ENCODE data around the gene STMN3. TPM values are rescaled to one million over a fixed set of nuclear protein-coding genes. Genes with fewer than 3 reads are reported as not detected.

Gene STMN3
- polyA plus RNA-seq, 4 donors: 25.4 to 44.1 (median 33.6) TPM

DNA sequence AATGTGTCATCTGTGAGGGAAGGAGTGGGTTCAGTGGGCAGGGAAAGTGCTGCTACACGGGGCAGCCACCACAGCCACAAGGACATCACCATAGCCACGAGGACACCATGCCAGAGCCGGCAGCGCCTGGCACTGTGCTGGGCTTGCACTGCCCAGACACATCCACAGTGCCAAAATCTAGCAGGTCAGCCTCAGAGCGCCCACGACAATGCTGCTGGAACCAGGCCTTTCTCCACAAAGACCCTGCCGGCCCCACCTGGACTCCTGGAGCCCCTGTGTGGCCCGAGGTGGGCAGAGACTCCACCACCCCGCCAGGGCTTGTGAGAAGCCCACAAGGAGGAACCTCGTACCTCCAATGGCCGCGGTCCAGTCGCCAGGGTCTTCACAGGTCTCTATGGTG is 60.6 kb downstream of the STMN3 start:
- DNase-seq (ENCODE audit: low read depth in 4 of 4, low spot score in 2 of 4): no peak

DNA sequence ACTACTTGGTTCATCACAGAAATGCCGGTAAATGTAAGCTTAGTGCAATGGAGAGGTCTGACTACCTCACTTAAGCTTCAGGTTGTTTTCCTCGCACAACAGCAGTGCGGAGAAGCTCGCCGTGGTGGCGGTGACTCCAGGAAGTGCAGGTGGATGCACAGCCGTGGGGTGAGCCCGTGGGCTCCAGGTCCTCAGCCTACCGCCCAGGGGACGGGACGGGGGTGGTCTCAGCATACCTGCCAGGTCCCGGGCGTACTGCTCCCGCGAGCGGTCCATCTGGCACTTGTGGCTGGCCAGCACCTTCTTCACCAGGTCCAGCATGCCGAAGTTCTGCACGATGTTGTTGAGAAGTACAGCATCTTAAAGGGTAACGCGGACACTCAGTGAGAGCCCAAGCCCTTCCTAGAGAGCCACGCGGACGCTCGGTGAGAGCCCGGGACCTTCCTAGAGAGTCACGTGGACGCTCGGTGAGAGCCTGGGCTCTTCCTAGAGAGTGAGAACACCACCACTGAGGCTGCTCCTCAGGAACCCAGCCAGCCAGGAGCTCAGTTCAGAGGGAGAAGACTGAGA is 61.4 kb downstream of the STMN3 start:
- no peak for DNase-seq (ENCODE audit: low read depth in 4 of 4, low spot score in 2 of 4)

GRCh38 chr20:63591147-63591533 is 62.1 kb downstream of the STMN3 start:
- DNase-seq (ENCODE audit: low read depth in 4 of 4, low spot score in 2 of 4): no peak

DNA sequence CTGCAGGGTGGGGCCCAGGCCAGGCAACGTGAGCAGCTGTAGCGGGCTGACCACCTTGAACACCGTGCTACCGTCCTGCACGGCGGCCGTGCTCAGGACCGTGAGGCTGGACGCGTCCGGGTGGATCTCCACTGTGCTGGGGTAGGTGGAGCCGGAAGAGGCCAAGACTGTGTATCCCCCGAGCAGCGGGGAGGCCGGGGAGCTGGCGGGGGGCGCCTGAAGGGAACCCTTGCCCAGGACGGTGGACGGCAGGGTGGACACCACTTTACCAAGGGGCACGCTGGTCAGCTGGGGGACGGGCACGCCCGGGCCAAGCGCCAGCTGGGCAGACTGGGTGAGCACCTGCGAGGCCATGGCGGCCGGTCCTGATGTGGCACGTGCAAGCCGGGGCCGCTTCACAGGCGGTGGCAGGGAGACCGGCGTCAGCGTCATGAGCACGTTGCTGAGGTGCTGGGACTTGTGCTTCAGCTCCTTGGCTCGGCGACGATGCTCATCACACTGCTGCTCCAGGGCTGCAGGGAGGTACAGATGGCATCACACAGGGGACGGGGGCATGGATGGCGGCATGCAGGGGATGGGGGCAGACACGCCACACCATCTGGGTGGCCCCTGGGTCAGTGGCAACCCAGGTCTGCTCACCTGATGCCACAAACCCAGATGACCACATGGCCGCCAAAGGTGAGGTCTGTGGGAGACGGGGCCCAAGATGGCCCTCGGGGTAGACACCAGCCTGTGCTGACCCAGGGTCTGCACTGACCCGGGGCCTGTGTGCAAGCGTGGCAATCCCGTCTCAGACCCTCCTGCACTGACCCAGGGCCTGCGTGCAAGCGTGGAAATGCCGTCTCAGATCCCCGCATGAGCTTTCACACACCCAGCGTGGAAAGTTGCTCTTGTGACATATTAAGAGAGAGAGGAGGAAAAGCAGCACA is 62.7 kb downstream of the STMN3 start:
- DNase-seq (ENCODE audit: low read depth in 4 of 4, low spot score in 2 of 4): no peak

Other genes with a start within 250 kb of the STMN3 start
- 1 to 10 TPM; 3.7 to 9.6 (median 5.5) TPM for gene KCNQ2, start 180.8 kb downstream of the STMN3 start, polyA plus RNA-seq (ENCODE audit: insufficient read length in 4 of 4)
- gene EEF1A2, start 154.3 kb downstream of the STMN3 start, polyA plus RNA-seq (ENCODE audit: insufficient read length in 4 of 4): 1 to 10 TPM; 1.3 to 3.0 (median 1.8) TPM
- 100 to 1,000 TPM; 118 to 425 (median 326) TPM for gene PPDPF, start 132.7 kb downstream of the STMN3 start, polyA plus RNA-seq (ENCODE audit: insufficient read length in 4 of 4)
- gene PTK6, start 116.0 kb downstream of the STMN3 start, polyA plus RNA-seq (ENCODE audit: insufficient read length in 4 of 4): 1 to 10 TPM in 2 of 4 donors, under 1 TPM in 2; 0.30 to 1.3 (median 0.98) TPM
- gene SRMS, start 105.7 kb downstream of the STMN3 start, polyA plus RNA-seq (ENCODE audit: insufficient read length in 4 of 4): under 1 TPM in 3 of 4 donors, not detected in 1; 0.11 to 0.33 (median 0.30) TPM
- gene FNDC11, start 99.3 kb downstream of the STMN3 start, polyA plus RNA-seq (ENCODE audit: insufficient read length in 4 of 4): 1 to 10 TPM in 3 of 4 donors, under 1 TPM in 1; 0.99 to 2.1 (median 1.6) TPM
- gene HELZ2, start 79.2 kb downstream of the STMN3 start, polyA plus RNA-seq (ENCODE audit: insufficient read length in 4 of 4): 10 to 100 TPM; 10.8 to 17.0 (median 13.8) TPM
- 10 to 100 TPM in 3 of 4 donors, 1 to 10 TPM in 1; 8.2 to 14.0 (median 12.5) TPM for gene GMEB2, start 26.3 kb downstream of the STMN3 start, polyA plus RNA-seq (ENCODE audit: insufficient read length in 4 of 4)
- gene RTEL1, start 4.9 kb upstream of the STMN3 start, polyA plus RNA-seq (ENCODE audit: insufficient read length in 4 of 4): 10 to 100 TPM; 14.0 to 26.9 (median 19.3) TPM
- 1 to 10 TPM; 1.6 to 3.8 (median 2.9) TPM for gene TNFRSF6B, start 43.2 kb upstream of the STMN3 start, polyA plus RNA-seq (ENCODE audit: insufficient read length in 4 of 4)
- 10 to 100 TPM; 33.5 to 40.8 (median 36.9) TPM for gene ARFRP1, start 54.6 kb upstream of the STMN3 start, polyA plus RNA-seq (ENCODE audit: insufficient read length in 4 of 4)
- gene ZGPAT, start 54.6 kb upstream of the STMN3 start, polyA plus RNA-seq (ENCODE audit: insufficient read length in 4 of 4): 10 to 100 TPM; 15.1 to 27.6 (median 23.7) TPM
- 10 to 100 TPM in 3 of 4 donors, 1 to 10 TPM in 1; 3.4 to 17.9 (median 12.8) TPM for gene LIME1, start 83.2 kb upstream of the STMN3 start, polyA plus RNA-seq (ENCODE audit: insufficient read length in 4 of 4)
- 100 to 1,000 TPM in 3 of 4 donors, 10 to 100 TPM in 1; 74.0 to 144 (median 117) TPM for gene SLC2A4RG, start 86.4 kb upstream of the STMN3 start, polyA plus RNA-seq (ENCODE audit: insufficient read length in 4 of 4)
- gene ZBTB46, start 177.8 kb upstream of the STMN3 start, polyA plus RNA-seq (ENCODE audit: insufficient read length in 4 of 4): 10 to 100 TPM; 13.9 to 25.7 (median 20.6) TPM
- gene ABHD16B, start 208.1 kb upstream of the STMN3 start, polyA plus RNA-seq (ENCODE audit: insufficient read length in 4 of 4): not detected
- gene TPD52L2, start 211.8 kb upstream of the STMN3 start, polyA plus RNA-seq (ENCODE audit: insufficient read length in 4 of 4): 10 to 100 TPM; 82.9 to 96.6 (median 95.2) TPM
- gene DNAJC5, start 241.7 kb upstream of the STMN3 start, polyA plus RNA-seq (ENCODE audit: insufficient read length in 4 of 4): 10 to 100 TPM; 26.5 to 38.5 (median 32.2) TPM